ENCODE results near the gene JAK2. TPM values are rescaled to one million over a fixed set of nuclear protein-coding genes. Genes with fewer than 3 reads are reported as not detected.

Gene JAK2
- total and polyA plus RNA-seq, 10 of the 15 experiments (the other 5 are each of a cell fraction or from before 2014, with no cell fraction given), result 4.1 to 22.9 (median 13.7) TPM

GRCh38 chr9:5099466-5099865, 114.4 kb downstream of the JAK2 start:
- H3K4me2 ChIP-seq (ENCODE audit: control insufficient read depth, insufficient read depth), result no peak overlapping the region
- WGBS (ENCODE audit: insufficient coverage, insufficient replicate concordance, low lambda C conversion rate, missing lambda C conversion rate), result 97% methylated on average over 3 of the region's 3 CpGs
- ChIA-PET RAD21 (ENCODE audit: unreplicated experiment) (no interaction called here), POLR2A (no interaction called here), SMC1A (ENCODE audit: uncharacterized antibody, unreplicated experiment) (interaction anchor here (1.0 to 1.2 kb wide), 2 partner anchors 9 to 12 kb away, joined by 3 read pairs; no protein-coding TSS in a partner anchor), CTCF (no interaction called here)
- in situ Hi-C loops (cut with MboI) (no loop called here), intact Hi-C loops (cut with micrococcal nuclease; ENCODE audit: unreplicated experiment) (no loop called here)
- peaks cover 0 to 3% of the 10 kb centered on the region in 2 experiments; a peak in 3 of 4 replicates for H3K36me3 ChIP-seq (ENCODE audit: control insufficient read depth in 2 of 2, insufficient read depth in 2 of 2, low read length in 1 of 2)
- H3K9me3 ChIP-seq (replicated peaks; ENCODE audit: control insufficient read depth, insufficient read depth, low read length), result no peaks in the 10 kb centered on the region; the same call in 2 of the 3 replicates
- ATAC-seq, result no peak
- TF ChIP-seq RCOR1 (conservative IDR thresholded peaks at IDR 0.05; ENCODE audit: low read depth, low read length) (no peak), SMARCA5 (IDR thresholded peaks at IDR 0.05) (no peak), WRNIP1 (IDR thresholded peaks at IDR 0.05; ENCODE audit: borderline replicate concordance, low read depth, low read length) (no peak), CHD1 (IDR thresholded peaks at IDR 0.05; ENCODE audit: low read depth, low read length) (no peak), MTA3 (IDR thresholded peaks at IDR 0.05; ENCODE audit: borderline replicate concordance, low read length) (no peak), POLR2AphosphoS5 (IDR thresholded peaks at IDR 0.05; ENCODE audit: low read length) (no peak), BMI1 (IDR thresholded peaks at IDR 0.05; ENCODE audit: borderline replicate concordance) (no peak), TCF7 (IDR thresholded peaks at IDR 0.05; ENCODE audit: borderline replicate concordance) (no peak), ZNF687 (IDR thresholded peaks at IDR 0.05) (no peak), ASH2L (IDR thresholded peaks at IDR 0.05; ENCODE audit: borderline replicate concordance, low read depth) (no peak), ZBED1 (IDR thresholded peaks at IDR 0.05; ENCODE audit: borderline replicate concordance) (no peak), NKRF (conservative IDR thresholded peaks at IDR 0.05) (no peak), RBBP5 (conservative IDR thresholded peaks at IDR 0.05) (no peak), CEBPZ (IDR thresholded peaks at IDR 0.05; ENCODE audit: low read depth, low read length) (no peak)
- H3K9ac ChIP-seq (ENCODE audit: control insufficient read depth, insufficient read depth, low read length), result no peak overlapping the region
- no peak overlapping the region for H3K4me3 ChIP-seq
- no peaks in the 10 kb centered on the region for H3K4me1 ChIP-seq (ENCODE audit: control insufficient read depth, insufficient read depth, low read length)
- no peaks in the 10 kb centered on the region for H3K79me2 ChIP-seq (ENCODE audit: control insufficient read depth, insufficient read depth, low read length)
- H2AFZ ChIP-seq (ENCODE audit: control insufficient read depth, low read depth, low read length), result no peak overlapping the region
- no peak for DNase-seq (ENCODE audit: low read depth, low spot score)
- no peaks in the 10 kb centered on the region for H3K27me3 ChIP-seq (replicated peaks in 1 of 2; ENCODE audit: control insufficient read depth in 2 of 2, insufficient read depth in 2 of 2, low read length in 1 of 2)
- FAIRE-seq, result no peak
- no peak overlapping the region for H3K27ac ChIP-seq (ENCODE audit: control insufficient read depth, insufficient read depth)
- BruUV-seq (replicated peaks), result no TSS peak
- H4K20me1 ChIP-seq (ENCODE audit: control insufficient read depth, insufficient read depth), result no peaks in the 10 kb centered on the region
